Activated CD4-positive, alpha-beta T cell treated with anti-CD3 and anti-CD28 coated beads, Interleukin-2, amount 50 U/mL, for 48 hours (primary cell): ENCODE results near the gene CEP170B.

ENCODE experiments used
- DNase-seq, 2 experiments: peaks; one replicate each; pipeline ENCODE4 v3.0.0-alpha.2; 2020

CEP170B gene

GRCh38 chr14:104868060-104868740 lies 3.1 kb downstream of the CEP170B start:
- no peak for DNase-seq

- no peak for DNase-seq
Observed at GRCh38 chr14:104868811-104869572, 3.9 kb downstream of the CEP170B start.

GRCh38 chr14:104869669-104870367 lies 4.8 kb downstream of the CEP170B start:
- no peak for DNase-seq

DNA sequence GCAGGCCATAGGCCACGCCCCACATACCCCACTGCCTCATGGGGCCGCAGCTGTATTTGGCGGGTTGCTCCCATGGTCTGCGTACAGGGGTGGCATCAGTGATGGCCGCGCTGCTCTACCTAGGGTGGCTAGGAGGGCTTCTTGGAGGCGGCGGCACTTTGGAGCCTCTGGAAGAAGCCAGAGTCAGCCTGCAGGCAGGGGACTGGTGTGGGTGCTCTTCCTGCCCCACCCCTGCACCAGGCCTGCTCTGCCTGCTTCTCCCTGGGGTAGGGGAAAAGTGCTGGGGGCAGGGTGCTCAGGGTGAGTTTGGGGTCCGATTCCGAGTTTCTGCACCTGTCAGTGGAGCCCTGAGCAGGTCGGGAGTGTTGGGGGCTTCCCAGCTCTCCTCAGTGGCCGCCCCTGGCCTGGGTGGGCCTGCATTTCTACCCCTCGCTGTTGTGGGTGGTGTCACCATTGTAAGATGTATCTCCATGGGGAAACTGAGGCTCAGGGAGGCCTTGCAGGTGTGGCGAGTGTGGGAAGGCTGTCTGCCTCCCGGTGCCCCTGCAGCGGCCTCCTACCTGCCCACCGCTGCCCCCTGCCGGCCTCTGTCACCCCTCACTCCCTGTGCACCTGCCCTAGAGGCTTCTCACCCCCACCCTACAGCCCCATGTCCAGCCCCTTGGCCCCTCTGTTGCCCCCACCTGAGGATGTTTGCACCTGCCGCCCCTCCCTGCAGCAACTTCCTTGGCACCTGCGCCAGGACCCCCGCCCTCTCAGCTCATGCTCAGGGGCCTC lies 5.5 kb downstream of the CEP170B start:
- peak; percentile 58 to 63 for DNase-seq

GRCh38 chr14:104871145-104871655 lies 6.1 kb downstream of the CEP170B start:
- no peak for DNase-seq

DNA sequence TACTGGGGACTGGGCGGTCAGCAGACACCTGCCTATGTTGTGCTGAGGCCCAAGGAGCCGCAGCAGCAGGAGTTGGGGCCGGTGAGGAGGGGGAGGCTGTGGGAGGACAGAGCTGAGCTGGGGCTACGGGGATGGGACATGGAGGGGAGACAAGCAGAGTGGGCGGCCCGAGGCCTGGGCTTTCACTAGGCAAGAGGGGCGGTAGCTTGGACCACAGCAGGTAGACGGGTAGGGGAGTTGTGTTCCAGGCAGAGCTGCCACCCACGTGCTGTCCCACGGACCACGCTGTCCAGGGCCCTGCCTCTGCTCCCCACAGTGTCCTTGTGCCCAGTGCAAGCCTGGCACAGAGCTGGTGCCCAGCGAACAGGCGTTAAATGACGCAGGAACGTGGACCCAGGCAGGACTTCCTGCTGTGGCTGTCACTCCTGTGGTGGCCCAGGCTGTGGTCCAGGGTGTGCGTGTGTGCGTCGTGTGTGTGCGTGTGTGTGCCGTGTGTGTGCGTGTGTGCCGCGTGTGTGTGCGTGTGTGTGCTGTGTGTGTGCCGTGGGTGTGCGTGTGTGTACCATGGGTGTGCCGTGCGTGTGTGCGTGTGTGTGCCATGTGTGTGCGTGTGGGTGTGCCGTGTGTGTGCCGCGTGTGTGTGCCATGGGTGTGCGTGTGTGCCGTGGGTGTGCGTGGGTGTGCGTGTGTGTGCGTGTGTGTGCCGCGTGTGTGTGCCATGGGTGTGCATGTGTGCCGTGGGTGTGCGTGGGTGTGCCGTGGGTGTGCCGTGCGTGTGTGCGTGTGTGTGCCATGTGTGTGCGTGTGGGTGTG lies 6.8 kb downstream of the CEP170B start:
- no peak for DNase-seq

GRCh38 chr14:104872469-104873341 lies 7.6 kb downstream of the CEP170B start:
- DNase-seq = no peak

DNA sequence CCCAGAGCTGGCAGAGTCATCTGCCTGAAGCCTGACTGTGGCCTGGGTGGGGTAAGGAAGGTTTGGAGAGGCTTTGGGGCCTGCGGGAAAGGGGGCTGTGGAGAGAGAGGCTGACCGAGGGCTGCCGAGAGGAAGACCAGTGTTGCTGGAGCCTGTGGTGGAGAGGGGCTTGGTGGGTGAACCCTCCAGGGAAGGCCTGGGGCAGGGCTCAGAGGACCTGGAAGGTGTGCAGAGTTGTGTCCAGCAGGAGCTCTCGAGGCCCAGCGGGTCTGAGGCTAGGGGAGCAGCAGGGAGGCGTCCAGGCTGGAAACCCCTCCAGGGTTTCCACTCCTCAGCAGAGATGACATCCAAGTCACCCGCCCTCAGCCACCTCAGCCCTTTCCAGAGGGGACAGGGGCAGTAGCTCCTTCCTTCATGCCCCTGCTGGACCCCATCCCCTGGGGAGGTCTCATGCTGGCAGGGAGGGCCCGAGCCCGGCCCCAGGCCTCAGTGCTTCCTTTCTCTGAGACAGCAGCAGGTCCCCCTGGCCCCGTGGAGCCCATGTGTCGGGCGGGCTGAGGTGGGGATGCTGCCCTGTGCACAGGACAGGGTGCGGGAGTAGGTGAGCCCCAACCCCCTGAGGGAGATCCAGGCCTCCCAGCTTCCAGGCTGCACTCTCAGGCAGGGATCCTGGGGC lies 8.4 kb downstream of the CEP170B start:
- no peak for DNase-seq

DNA sequence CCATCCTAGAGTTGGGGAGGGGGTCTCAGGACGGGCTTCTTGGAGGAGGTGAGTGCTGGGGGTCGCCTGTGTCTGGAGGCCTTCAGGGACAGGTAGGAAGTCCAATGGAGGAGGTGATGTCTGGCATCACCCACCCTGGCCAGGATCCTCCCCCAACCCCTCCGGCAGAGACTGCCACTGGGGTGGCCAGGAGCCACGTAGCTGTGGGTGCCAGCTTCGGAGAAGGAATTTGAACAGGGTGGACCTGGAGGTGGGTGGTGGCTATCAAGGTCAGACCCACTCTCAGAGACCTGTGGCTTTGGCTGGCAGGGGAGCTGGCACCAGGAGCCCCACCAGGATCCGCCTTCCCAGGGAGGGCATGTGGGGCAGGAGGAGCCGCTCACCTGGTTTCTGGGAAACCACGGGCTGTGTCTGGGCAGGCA lies 9.1 kb downstream of the CEP170B start:
- DNase-seq = no peak

DNA sequence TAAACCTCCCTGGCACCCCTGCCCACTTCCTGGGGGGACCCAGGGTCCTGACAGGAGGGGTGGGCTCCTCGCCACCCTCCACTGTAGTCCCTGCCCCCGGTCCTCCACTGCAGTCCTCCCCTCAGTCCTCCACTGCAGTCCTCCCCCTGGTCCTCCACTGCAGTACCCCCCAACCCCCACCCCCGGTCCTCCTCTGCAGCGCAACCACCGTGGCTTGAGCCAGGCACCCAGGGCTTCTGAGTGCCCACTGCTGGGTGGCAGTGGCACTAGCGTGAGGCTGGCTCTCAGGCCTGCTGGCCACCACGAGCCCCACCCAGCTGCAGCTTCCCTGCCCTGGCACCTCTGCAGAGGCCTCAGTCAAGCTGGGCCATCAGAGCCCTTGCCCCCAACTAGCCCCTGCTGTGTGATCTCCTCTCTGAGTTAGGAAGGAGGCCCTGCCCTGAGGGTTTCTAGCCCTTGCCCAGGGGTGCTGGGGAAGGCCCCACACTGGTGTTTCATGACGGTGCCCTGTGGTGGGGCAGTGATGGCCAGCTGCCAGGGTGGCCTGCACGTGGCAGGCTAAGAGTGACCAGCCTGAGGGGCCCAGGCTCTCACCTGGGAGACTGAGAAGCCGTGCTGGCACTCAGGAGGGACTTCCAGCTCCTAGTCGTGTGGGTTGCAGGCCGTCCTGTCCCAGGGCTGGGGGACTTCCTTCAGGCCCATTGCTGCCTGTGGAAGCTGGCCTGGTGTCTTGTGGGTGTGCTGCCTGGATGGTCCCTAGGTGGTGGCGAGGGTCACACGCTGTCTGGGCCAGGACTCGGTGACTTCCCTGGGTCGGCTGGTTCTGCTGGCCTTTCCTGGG lies 9.7 kb downstream of the CEP170B start:
- no peak for DNase-seq

DNA sequence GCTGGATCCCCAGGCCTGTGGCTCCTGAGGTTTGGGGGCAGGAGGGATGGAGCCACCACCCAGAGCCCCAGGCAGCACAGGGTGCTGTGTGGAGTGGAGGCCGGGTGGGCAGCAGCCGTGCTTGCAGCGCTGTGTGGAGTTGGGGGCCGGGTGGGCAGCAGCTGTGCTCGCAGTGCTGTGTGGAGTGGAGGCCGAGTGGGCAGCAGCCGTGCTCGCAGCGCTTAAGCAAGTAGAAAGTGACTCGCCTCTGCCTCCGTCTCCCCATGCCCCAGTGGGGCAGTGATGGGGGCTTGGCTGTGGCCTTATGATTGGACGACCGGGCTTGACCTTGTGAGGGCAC lies 10.3 kb downstream of the CEP170B start:
- no peak for DNase-seq

DNA sequence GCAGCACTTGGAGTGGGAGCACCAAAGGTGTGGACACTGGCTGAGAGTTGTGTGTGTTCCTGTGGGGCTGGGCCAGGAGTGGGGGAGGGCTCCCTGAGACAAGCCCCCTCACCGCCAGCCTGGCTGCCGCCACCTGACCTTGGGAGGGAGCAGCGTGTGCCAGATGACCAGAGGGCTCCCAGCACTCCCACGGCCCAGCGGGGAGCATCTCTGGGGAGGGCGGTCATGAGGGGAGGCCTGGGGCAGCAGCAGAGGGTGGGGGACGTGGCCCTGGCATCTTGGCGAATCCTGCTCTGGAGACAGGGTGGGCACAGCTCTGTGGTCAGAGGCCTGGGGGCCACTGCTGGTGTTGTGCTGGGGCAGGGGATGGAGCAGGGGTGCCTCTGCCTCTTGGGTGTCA lies 10.7 kb downstream of the CEP170B start:
- no peak for DNase-seq

- peak; percentile 43 to 56 for DNase-seq
Observed at GRCh38 chr14:104876251-104876699, 11.2 kb downstream of the CEP170B start.

GRCh38 chr14:104877066-104877805 lies 12.2 kb downstream of the CEP170B start:
- no peak for DNase-seq

DNA sequence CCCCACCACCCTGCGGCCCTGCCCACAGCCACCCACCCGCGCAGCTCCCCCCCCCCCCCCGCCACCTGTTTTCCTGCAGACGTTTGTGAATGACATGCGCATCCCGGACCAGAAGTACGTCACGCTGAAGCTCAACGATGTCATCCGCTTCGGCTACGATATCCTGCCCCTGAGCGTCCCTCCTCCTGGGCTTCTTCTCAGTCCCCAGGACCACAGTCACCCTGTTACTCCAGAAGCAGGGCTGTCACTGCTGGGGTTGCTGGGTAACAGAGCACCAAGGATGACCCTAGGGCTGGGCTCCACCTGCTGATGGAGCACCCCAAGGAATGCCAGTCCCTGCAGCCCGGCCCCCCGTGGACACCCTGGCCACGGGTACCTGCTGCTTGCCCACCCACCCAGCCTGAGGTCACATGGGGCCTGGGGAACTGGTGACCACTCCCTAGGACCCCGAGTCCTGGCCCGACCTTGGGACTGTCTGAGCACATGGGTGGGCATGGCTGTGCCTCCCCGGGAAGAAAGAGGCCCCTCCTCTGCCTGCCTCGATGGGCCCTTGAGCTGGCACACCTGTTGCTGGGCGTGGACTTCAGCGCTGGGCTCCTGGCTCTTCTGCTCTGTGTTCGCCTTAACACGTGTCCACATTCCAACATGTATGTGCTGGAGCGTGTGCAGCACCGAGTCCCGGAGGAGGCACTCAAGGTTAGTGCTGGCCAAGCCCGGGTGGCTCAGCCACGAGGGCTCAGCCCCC lies 12.9 kb downstream of the CEP170B start:
- DNase-seq = no peak

DNA sequence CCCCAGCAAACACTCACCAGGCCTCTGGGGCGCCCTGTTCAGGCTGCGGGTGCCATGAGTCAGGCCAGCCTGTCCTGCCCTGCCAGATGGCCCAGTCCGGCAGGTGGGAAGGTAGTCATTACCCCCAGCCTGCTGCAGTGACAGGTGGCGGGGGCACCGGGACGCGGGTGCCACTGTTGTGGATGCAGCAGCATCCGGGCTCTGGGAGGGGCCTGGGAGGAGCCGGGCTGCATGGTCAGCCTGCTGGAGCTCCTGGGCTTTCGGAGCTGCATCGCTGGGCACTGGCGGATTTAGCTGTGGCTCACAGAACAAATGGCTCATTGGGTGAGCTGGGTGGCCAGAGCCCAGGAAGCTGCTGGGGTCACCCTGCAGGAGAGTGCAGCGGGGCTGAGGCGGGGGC lies 13.5 kb downstream of the CEP170B start:
- DNase-seq = no peak

DNA sequence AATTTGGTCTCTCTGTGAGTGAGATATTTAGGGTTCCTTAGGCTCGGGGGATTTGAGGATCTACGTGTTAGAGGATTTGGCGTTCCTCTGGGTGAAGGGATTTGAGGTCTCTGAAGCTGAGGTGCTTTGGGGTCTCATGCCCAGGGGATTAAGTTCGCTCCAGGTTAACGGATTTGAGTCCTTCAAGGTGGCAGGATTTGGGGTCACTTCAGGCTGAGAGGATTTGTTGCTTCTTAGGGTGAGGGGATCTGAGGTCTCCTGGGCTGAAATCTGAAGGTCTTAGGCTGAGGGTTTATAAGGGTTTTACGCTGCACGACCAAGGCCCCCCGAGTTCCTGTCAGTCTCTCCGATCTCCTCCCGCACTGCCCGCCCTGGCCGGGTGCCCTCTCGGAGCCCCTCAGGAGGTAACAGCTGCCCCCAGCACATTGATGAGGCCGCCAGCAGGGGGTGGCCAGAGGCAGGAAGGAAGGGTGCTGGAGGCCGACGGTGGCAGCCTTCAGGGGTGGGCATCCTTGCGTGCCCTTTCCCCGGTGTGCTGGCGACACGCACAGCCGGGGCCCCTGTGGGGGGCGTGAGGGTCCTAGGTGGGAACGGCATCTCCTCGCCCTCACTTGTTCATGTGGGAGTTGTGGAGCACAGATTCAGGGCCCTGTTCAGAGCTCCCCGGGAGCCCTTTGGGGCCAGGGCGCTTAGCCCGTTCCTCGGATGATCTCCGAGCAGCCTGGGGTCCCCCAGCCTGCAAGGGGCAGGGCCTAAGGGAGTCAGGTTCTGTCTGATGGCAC lies 14.3 kb downstream of the CEP170B start:
- no peak for DNase-seq
